ENCODE data around the gene SMIM36.
"Not testable (repeated sequence)": the region's sequence is repeated elsewhere in the genome, so short reads cannot be mapped to it uniquely, and the experiment has no call there.

The SMIM36 gene

DNA sequence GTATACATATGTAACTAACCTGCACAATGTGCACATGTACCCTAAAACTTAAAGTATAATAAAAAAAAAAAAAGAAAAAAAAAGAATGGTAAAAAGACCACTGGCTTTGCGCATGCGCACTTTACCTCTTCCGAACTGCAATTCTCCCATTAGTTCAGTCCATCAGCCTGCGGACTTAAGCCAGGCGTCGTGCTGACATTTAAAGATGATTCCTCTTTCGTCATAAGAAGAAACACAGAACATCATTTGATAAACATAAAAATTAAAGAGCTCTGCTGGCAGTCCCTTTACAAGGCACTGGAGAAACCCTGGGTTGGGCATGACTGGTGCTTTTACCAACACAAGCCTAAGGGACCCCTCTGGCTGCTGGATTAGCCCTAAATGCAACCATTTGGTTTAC, 3.6 kb downstream of the SMIM36 start:
- DNase-seq = not testable (repeated sequence)

DNA sequence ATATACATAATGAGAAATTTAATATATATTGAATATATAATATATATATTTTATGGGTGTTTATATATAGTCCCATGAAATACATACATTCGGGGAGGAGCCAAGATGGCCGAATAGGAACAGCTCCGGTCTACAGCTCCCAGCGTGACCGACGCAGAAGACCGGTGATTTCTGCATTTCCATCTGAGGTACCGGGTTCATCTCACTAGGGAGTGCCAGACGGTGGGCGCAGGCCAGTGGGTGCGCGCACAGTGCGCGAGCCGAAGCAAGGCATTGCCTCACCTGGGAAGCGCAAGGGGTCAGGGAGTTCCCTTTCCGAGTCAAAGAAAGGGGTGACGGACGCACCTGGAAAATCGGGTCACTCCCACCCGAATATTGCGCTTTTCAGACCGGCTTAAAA, 9.6 kb downstream of the SMIM36 start:
- DNase-seq = not testable (repeated sequence)

DNA sequence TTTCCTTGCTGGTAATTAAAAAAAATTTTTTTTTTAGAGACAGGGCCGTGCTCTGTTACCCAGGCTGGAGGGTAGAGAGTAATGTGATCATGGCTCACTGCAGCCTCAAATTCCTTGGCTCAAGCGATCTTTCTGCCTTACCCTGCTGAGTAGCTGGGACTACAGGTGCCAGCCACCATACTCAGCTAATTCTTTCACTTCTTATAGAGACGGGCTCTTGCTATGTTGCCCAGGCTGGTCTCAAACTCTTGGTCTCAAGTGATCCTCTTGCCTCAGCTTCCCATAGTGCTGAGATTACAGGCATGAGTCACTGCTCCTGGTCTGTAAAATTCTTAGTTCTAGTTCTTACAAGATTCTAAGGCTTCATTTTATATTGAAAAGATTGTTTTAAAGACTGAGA, 11.1 kb downstream of the SMIM36 start:
- DNase-seq = no peak

DNA sequence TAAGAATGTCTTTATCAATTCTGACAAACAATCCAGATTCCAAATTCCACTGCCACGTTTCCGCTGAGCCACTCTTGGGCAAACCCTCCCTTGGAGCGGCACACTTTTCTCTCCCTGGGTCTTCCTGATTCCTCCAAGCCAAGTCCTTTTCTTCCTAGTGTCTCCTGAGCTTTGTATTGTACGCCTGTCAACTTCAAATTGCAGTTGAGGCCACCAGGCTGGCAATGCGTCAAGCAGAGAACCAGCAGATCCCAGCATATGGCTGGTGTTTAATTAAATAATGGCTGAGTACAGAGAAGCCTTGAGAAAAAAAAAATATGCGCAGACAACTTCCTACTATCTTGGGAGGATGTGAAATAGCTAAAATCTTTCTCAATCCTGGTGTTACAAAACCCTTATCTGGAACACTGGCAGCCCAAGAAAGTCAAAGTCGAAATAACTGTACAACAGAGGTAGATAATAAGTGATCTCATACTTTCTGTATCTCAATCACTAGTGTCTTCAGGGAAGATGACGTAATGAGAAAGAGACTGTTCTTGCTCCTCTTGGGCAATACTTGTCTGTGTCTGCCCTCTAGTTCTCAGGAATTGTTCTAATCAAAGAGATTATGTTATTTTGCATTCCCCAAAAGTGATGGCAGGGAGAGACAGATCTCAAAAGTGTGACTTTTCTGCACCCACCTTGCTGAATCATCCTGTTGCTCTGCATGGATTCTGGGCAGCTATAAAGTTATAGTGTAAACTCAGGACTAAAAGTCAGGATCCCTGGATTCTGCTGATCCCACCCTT, 15.0 kb downstream of the SMIM36 start:
- DNase-seq = no peak

DNA sequence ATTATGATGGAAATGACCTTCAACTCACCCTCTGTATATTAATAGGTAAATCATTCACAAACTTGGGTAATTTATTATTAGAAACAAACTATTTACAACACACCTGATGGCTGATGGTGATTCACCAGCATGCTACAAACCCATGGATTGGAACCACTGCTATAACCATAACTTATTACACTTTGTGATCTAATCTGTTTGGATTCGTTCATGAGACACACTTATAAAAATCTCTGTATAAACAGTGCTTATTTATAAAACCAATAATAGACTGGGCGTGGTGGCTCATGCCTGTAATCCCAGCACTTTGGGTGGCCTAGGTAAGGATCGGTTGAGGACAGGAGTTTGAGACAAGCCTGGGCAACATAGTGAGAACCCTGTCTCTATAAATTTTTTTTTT, 16.0 kb downstream of the SMIM36 start:
- no peak for DNase-seq

DNA sequence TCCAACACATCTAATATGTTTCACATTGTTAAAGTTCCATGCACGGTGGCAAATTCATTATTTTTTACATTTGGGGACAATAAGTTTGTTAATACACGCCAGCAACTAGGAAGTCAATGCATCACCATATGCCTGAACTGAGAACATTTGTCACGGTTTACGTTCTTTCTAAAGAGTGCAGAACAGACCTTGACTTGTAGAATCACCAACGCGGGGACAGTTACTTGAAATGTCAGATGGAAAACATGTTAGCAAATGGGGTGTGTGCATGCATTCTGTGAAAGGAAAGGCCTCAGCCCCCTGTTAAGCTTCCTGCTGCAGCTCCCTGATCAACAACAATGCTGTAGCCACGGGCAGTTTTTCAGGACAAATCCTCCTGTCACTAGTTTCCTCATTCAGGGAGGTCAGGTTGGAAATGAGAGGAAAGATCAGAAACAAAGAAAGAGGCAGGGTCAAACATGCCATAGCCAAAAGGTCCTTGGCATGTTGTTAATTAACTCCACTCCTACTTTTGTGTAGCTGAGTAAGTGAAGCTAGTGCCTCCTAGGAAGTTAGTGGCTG, 18.4 kb downstream of the SMIM36 start:
- DNase-seq = no peak

DNA sequence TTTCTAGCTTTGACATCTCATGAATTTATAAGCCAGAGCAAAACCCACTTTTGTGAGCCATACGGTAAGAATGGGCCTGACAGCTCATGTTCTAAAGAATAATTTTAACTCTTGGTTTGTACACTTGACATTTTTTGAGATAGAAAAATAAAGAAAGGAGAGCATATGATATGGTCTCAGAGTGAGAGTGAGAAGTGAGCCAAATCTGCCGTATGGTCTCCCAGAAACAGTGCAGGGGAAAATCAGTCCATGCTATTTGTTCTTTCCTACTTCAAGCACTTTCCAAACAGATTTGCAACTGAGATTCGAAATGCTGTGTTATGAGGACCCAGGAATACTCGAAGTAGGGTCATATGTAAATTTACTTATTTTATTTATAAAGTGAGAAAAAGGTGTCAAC, 20.9 kb downstream of the SMIM36 start:
- DNase-seq = no peak

DNA sequence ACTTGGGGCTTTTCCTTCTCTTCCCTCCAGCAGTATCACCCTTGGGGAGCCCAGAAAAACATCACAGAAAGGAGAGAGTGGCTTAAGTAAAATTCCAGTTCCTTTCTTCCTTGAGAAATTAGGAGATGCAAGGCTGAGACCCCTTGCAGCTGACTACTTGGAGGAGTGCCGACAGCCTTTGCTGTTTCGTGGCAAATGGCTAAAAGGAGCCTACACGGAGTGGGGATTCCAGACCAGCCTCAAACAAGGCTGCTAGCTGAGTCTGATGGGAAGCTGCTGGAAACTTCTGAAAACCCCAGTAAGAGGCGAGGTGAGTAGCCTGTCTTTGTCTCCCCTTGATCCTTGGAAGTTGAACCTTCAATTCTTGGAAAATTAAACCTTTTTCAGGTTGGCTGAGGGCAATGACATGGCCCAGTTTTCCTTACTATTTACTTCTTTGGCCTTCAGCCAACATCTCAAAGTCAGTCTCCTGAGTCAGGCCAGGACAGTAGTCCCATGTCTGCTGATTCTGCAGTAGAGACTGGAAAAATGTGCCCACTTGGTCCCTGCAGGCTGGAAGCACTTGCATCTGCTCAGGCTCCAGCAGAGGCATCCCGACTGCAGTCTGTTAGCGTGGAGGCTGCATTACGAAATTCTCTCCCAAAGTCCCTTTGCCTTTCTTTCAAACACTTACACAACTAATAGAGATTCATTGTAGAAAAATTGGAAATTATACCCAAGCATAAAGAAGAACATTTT, 23.4 kb downstream of the SMIM36 start:
- DNase-seq = no peak

DNA sequence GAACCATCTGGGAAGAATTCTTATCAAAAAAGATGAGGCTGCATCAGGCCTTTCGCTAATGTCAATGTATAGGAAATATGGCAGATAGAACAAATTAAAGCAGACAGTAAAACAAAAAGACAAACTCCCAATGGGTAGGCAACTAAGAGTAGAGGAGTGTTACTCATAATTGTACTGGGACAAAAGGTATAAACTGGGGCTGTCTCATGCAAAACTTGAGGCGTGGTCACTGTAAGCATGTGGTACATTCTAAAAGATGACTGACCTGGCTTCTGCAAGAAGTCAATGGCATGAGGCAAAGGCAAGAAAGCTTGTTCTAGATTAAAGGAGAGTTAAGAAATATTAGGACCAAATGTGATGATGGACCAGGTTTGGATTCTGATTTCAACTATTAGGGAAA, 26.7 kb downstream of the SMIM36 start:
- DNase-seq = no peak

DNA sequence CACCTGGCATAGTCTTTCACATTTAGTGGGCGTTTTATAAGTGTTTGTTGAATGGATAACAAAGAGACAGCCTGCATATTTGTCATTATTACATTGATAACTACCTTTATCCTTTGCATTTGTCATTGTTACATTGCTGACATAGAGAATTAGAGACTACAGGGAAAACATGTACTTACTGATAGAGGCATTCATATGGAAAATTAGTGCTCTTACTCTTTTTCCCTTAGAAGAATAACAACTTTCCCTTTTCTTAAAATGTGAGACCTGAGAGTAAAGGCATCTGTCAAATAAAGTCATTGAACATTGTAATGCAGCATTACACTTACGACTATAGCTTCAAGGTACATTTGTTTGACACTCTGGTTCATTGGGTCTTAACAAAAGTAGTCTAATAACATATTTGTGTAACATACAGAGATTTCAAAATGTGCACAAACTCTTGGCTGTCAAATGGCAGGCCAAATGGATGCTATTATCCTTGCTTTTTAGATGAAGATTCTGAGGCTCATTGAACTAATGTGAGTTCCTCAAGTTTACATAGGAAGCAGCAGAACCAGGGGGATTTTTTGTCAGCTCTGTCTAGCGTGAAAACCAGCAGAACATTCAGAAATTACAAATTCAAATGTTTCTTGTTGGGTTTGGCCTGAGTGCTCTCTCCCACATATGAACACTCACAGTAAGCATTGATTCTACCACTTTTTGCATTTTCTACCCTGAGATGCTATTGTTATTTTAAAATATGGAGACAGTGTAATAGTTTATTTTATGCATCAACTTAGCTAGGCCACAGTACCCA, 28.5 kb downstream of the SMIM36 start:
- DNase-seq = no peak

DNA sequence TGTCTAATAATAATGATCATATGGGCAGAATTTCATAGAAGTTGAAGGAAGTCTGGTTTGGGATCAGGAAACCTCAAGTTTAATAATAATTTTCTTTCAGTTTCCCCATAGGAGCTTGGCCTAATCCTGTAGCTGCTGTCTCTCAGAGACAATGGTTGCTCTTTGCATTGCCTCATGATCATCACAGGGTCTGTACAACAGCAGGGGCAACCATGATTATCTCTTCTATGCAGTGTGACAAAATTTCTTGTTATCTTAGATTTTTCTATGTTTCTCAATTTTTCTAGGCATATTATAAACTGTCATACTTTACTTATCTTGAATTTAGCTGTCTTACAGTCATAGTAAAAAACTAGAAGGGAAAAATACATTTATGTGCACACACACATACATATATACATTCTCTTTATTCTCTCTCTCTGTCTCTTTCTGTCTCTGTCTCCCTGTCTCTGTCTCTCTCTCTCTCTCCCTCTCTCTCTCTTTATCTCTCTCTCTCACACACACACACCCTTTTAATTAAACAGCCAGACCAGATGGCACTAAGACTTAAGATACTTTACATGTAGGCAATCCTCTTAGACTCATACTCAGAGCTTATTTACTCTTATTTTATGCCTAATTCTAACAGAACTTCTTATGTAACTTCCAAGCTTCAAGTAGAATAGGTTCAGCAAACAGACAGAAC, 30.5 kb downstream of the SMIM36 start:
- no peak for DNase-seq

DNA sequence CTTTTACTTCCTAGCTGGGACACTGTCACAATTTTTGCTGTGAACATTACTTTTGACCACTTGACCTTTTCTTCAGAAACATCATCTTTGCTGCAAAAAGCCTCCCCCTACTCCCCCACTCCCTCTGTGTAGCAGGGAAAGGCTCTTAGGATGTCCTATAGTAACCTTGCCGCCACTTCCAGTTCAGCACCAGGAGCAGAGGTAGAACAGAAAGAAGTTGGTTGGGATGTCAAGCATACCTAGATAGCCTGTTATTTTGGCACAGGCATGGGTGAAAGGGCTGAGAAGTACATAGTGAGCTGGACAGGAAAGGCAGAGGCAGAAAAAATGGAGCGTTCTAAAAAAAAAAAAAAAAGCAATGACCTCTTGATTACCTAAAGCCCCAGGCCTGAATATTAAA, 31.3 kb downstream of the SMIM36 start:
- DNase-seq = no peak

DNA sequence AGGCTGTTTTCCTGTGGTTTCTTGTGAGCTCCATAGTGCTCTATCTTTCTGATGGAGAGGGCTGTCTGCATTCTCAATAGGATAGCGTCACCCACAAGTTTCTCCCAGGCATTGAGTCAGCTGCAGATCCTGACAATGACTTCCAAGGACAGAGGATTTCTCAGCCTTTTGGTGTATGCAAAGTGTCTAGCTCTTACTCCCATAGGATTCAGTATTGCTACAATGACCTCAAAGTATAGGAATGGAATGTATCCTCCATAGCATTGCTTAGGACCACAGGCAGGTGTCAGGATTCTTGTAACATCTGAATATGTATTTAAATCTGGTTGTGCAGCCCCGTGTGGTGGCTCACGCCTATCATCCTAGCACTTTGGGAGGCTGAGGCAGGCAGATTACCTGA, 32.3 kb downstream of the SMIM36 start:
- no peak for DNase-seq

DNA sequence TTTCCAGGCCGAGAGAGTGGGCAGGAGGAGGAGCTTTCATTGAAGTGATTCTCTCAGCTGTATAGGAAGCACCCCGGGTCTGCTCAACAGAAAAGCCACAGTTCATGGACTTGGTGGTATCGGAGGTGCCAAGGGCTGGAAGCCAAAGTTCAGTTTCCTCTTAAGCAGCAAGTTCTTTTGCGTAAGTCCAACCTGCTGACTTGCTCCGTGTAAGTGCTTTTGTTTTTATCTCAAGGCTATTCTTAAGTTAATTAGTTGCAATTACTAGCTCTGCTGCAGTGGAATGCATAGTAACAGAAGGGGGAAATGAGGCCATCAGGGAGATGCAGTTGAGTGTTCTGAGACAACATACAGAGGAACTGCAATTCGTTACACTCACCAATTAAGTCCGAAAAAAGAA, 44.6 kb downstream of the SMIM36 start:
- peak in 1 of 56 donors; percentile 1 for DNase-seq

DNA sequence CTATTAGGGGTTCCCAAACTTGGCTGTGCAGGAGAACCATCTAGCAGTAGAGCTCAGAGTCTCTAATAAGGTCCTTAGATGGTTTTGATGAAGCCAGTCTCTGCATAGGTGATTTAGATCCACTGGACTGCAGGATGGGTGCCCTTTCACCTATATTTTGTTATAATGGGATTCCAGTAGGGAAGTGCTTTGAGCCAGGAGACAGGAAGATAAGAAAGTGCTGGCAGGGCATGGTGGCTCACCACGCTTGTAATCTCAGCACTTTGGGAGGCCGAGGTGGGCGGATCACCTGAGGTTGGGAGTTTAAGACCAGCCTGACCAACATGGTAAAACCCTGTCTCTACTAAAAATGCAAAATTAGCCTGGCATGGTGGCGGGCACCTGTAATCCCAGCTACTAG, 45.5 kb downstream of the SMIM36 start:
- DNase-seq = not testable (repeated sequence)

DNA sequence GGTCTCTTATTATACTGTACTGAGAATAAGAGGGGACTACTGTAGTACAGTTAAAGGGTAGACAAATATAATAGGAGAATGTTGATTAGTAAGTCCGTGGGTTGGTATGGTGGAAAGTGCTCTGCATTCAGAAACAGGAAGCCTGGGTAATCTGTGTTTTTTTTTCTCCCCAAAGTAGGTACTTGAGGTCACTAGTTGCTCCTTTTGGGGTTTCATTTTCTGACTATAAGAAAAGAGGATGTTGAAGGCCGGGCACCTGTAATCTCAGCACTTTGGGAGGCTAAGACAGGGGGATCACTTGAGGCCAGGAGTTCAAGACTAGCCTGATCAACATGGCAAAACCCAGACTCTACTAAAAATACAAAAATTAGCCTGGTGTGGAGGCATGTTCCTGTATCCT, 47.7 kb downstream of the SMIM36 start:
- DNase-seq = no peak

DNA sequence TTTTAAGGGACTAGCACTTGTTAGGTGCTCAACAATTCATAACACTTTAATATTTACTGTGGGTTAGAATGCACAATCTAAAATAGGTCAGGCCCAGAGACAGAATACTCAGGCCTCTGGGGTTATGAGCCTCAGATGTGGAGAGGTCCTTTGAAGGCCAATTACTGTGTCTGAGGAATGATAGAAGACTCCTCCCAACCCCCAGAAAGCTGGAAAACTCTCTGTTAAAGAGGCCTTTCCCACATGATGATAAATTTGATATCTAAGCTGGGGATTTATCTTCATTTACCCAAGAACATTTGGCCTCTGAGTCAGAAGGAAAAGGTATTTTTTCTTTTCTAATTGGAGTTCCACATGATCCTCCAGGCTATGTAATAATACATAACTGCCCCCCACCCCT, 48.5 kb downstream of the SMIM36 start:
- DNase-seq = no peak

DNA sequence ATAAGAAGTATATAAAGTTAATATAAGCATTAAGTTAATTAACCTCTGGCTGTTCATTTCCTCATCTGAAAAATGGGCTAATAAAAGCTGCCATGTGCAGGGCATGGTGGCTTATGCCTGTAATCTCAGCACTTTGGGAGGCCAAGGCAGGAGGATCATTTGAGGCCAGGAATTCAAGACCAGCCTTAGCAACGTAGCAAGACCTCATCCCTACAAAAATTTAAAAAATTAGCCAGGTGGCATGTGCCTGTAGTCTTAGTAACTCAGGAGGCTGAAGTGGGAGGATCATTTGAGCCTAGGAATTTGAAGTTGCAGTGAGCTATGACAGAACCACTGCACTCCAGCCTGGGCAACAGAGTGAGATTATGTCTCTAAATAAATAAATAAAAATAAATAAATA, 49.0 kb downstream of the SMIM36 start:
- no peak for DNase-seq

DNA sequence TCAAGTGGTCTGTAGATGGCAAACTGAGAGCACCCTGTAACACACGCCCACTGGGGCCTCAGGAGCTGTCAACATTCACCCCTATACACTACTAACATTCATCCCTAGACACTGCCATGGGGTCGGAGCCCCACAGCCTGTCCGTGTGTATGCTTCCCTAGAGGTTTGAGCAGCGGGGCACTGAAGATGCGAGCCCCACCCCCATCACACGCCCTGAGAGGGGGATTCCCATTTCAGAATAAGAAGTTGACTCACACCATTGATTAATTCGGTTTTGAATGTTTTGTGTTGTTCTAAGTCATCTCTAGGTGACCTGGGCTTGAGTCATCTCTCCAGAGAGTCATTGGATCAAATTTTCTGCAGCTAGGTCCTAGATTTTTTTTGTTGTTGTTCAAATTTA, 52.3 kb downstream of the SMIM36 start:
- no peak for DNase-seq

DNA sequence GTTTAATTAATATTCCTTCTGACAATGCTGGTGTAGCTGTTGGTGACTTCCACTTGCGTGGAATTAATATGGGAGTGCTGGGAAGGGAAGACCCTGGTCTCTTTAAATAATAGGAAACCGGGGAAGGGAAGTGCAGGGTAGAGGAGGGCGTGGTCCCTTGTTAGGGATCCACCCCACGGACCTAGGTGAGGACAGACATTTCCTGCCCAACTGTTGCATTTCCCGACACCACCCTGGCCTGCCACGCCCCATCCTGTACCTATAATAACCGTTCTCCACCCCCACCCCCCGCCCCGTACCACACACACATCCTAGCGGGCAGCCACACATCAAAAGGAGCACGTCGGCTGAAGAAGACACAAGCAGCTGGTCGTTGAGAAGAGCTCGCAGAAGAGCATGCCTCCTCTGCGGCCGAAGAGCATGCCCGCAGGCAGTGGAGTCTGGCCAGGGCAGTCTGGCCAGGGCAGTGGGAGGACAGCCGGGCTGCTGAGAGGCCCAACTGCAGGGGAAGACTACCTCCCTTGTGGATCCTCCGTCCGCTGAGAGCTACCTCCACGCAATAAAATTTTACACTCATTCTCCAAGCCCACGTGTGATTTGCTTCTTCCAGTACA, 52.9 kb downstream of the SMIM36 start:
- no peak for DNase-seq
